Mesenchymal stem cell (in vitro differentiated cells and primary cell): Measurements from ENCODE around the gene BLVRA.
"Not testable (repeated sequence)": the region's sequence is repeated elsewhere in the genome, so short reads cannot be mapped to it uniquely, and the experiment has no call there.

ENCODE experiments used
- DNase-seq: peaks from one replicate; pipeline ENCODE4 v3.0.0-alpha.2; 2013
- H2AFZ ChIP-seq: one replicate; pipeline ENCODE4 v1.6.1; 2013; ENCODE audit warnings: low read depth, mild to moderate bottlenecking, control low read depth, inconsistent platforms, low read length, moderate library complexity
- H2AK5ac ChIP-seq: 2 replicates; pipeline ENCODE4 v1.6.1; 2013; ENCODE audit warnings: low read length, moderate library complexity, mild to moderate bottlenecking, inconsistent platforms; ENCODE audit not compliant: severe bottlenecking
- H2BK120ac ChIP-seq: one replicate; pipeline ENCODE4 v1.6.1; 2013; ENCODE audit warnings: low read depth, mild to moderate bottlenecking, inconsistent platforms, low read length, moderate library complexity
- H2BK12ac ChIP-seq, 2 experiments: one replicate each; pipeline ENCODE4 v1.6.1; 2013; ENCODE audit warnings: inconsistent platforms in 2 of 2, low read length in 2 of 2, mild to moderate bottlenecking in 2 of 2, moderate library complexity in 2 of 2, control low read depth in 1 of 2
- H2BK15ac ChIP-seq: one replicate; pipeline ENCODE4 v1.6.1; 2013; ENCODE audit warnings: mild to moderate bottlenecking, low read depth, inconsistent platforms; ENCODE audit not compliant: poor library complexity, severe bottlenecking
- H2BK5ac ChIP-seq: 2 replicates; pipeline ENCODE4 v1.6.1; 2013; ENCODE audit warnings: low read depth, mild to moderate bottlenecking, low read length, control low read depth, inconsistent platforms; ENCODE audit not compliant: poor library complexity, severe bottlenecking
- H3K14ac ChIP-seq, 2 experiments: one replicate each; pipeline ENCODE4 v1.6.1; 2013; ENCODE audit warnings: inconsistent platforms in 2 of 2, low read length in 2 of 2, control low read depth in 1 of 2, mild to moderate bottlenecking in 1 of 2, moderate library complexity in 1 of 2
- H3K18ac ChIP-seq, 2 experiments: one replicate each; pipeline ENCODE4 v1.6.1; 2013; ENCODE audit warnings: inconsistent platforms in 2 of 2, low read length in 2 of 2, control low read depth in 1 of 2, low read depth in 1 of 2, mild to moderate bottlenecking in 1 of 2
- H3K23ac ChIP-seq, 2 experiments: one replicate each; pipeline ENCODE4 v1.6.1; 2013; ENCODE audit warnings: inconsistent platforms in 2 of 2, low read length in 2 of 2, mild to moderate bottlenecking in 2 of 2, moderate library complexity in 2 of 2, control low read depth in 1 of 2
- H3K27ac ChIP-seq: 2 replicates; pipeline ENCODE4 v1.5.1; 2013; ENCODE audit warnings: mild to moderate bottlenecking, moderate library complexity, low read length, control low read depth, inconsistent platforms; ENCODE audit not compliant: poor library complexity, severe bottlenecking
- H3K27me3 ChIP-seq, 2 experiments: 2 replicates each; pipeline versions ENCODE4 v1.6.1 to v1.7.0; 2013; ENCODE audit warnings: low read length in 2 of 2, mild to moderate bottlenecking in 2 of 2, moderate library complexity in 2 of 2, control low read depth in 1 of 2, inconsistent platforms in 1 of 2; ENCODE audit not compliant: control insufficient read depth in 1 of 2, insufficient read depth in 1 of 2
- H3K36me3 ChIP-seq, 2 experiments: 2 replicates each; pipeline versions ENCODE4 v1.6.1 to v1.7.0; 2013; ENCODE audit warnings: low read length in 2 of 2, control low read depth in 1 of 2, inconsistent platforms in 1 of 2, low read depth in 1 of 2, mild to moderate bottlenecking in 1 of 2; ENCODE audit not compliant: insufficient read depth in 2 of 2, control insufficient read depth in 1 of 2
- H3K4ac ChIP-seq, 2 experiments: one replicate each; pipeline ENCODE4 v1.6.1; 2013; ENCODE audit warnings: inconsistent platforms in 2 of 2, low read length in 2 of 2, mild to moderate bottlenecking in 2 of 2, moderate library complexity in 2 of 2, control low read depth in 1 of 2, low read depth in 1 of 2
- H3K4me1 ChIP-seq: 2 replicates; pipeline ENCODE4 v1.6.1; 2013; ENCODE audit warnings: low read depth, low read length, control low read depth; ENCODE audit not compliant: control insufficient read depth, insufficient read depth
- H3K4me2 ChIP-seq: 2 replicates; pipeline ENCODE4 v1.6.1; 2013; ENCODE audit warnings: low read length, mild to moderate bottlenecking, inconsistent platforms; ENCODE audit not compliant: poor library complexity, severe bottlenecking
- H3K4me3 ChIP-seq, 2 experiments: 2 replicates each; pipeline versions ENCODE4 v1.5.1 to v1.7.0; 2013; ENCODE audit warnings: low read length in 2 of 2, mild to moderate bottlenecking in 2 of 2, control low read depth in 1 of 2, low read depth in 1 of 2; ENCODE audit not compliant: insufficient read depth in 1 of 2
- H3K79me1 ChIP-seq: replicated peaks from 2 replicates; pipeline ENCODE4 v1.6.1; 2013; ENCODE audit warnings: mild to moderate bottlenecking, control low read depth, low read length, inconsistent platforms; ENCODE audit not compliant: poor library complexity, severe bottlenecking
- H3K9ac ChIP-seq: 2 replicates; pipeline ENCODE4 v1.7.0; 2013; ENCODE audit warnings: mild to moderate bottlenecking, low read length, moderate library complexity
- H3K9me3 ChIP-seq: 2 replicates; pipeline ENCODE4 v1.7.0; 2013; ENCODE audit warnings: mild to moderate bottlenecking, low read length; ENCODE audit not compliant: control insufficient read depth
- H4K8ac ChIP-seq: one replicate; pipeline ENCODE4 v1.6.1; 2013; ENCODE audit warnings: inconsistent platforms, mild to moderate bottlenecking, low read length, moderate library complexity
- H4K91ac ChIP-seq: one replicate; pipeline ENCODE4 v1.6.1; 2013; ENCODE audit warnings: mild to moderate bottlenecking, low read length, inconsistent platforms
- WGBS: methylation state at CpG from one replicate; pipeline ENCODE4 v1.1.7; 2013; ENCODE audit warnings: mixed read lengths; 5-methylcytosine and 5-hydroxymethylcytosine counted together

The BLVRA gene

GRCh38 chr7:43778293-43779044 is 20.0 kb downstream of the BLVRA start:
- not testable (repeated sequence) for H3K23ac ChIP-seq, H3K27me3 ChIP-seq, H3K4me3 ChIP-seq, H3K4me2 ChIP-seq, H2BK5ac ChIP-seq, H2AK5ac ChIP-seq, H3K4me1 ChIP-seq, H3K18ac ChIP-seq, H3K9me3 ChIP-seq, H2BK12ac ChIP-seq, H3K14ac ChIP-seq, H4K8ac ChIP-seq, H2BK120ac ChIP-seq, H3K9ac ChIP-seq, H3K4ac ChIP-seq, H2AFZ ChIP-seq, DNase-seq, H2BK15ac ChIP-seq, H3K27ac ChIP-seq, H4K91ac ChIP-seq
- WGBS, result 89% methylated on average over 12 of the region's 18 CpGs
- Histone ChIP-seq H3K79me1 (peaks cover 11% of the 10 kb centered on the region), H3K36me3 (peaks cover 10 to 12% of the 10 kb centered on the region in 2 experiments)

GRCh38 chr7:43779045-43779812 is 20.7 kb downstream of the BLVRA start:
- H3K36me3 ChIP-seq, result peaks cover 10 to 12% of the 10 kb centered on the region in 2 experiments
- H3K4me1 ChIP-seq, result no peaks in the 10 kb centered on the region
- H3K27ac ChIP-seq, result no peak overlapping the region
- H3K4me2 ChIP-seq, result no peak overlapping the region
- no peak overlapping the region for H3K9ac ChIP-seq
- H2BK15ac ChIP-seq, result no peak overlapping the region
- H2BK12ac ChIP-seq, result no peak overlapping the region
- H3K14ac ChIP-seq, result no peak overlapping the region
- H4K8ac ChIP-seq, result no peak overlapping the region
- no peak overlapping the region for H2AFZ ChIP-seq
- no peaks in the 10 kb centered on the region for H3K27me3 ChIP-seq
- no peak overlapping the region for H3K4ac ChIP-seq
- peaks cover 11% of the 10 kb centered on the region for H3K79me1 ChIP-seq
- no peak overlapping the region for H3K23ac ChIP-seq
- H2BK5ac ChIP-seq, result no peak overlapping the region
- no peak overlapping the region for H4K91ac ChIP-seq
- no peak overlapping the region for H2AK5ac ChIP-seq
- DNase-seq, result no peak
- H3K4me3 ChIP-seq, result no peak overlapping the region
- 96% methylated on average over 13 of the region's 14 CpGs for WGBS
- H2BK120ac ChIP-seq, result no peak overlapping the region
- no peaks in the 10 kb centered on the region for H3K9me3 ChIP-seq
- no peak overlapping the region for H3K18ac ChIP-seq

GRCh38 chr7:43781726-43782607 is 23.5 kb downstream of the BLVRA start:
- peak overlapping the region in 1 of 2 experiments; percentile 31 for H3K4me3 ChIP-seq
- no peak overlapping the region for H3K27ac ChIP-seq
- no peak overlapping the region for H3K23ac ChIP-seq
- peaks cover 6% of the 10 kb centered on the region for H3K4me1 ChIP-seq
- H2BK15ac ChIP-seq, result no peak overlapping the region
- peak overlapping the region; percentile 92 for H4K91ac ChIP-seq
- H3K14ac ChIP-seq, result no peak overlapping the region
- H3K9me3 ChIP-seq, result no peaks in the 10 kb centered on the region
- no peaks in the 10 kb centered on the region for H3K27me3 ChIP-seq
- no peak overlapping the region for H3K4me2 ChIP-seq
- peak; percentile 82 for DNase-seq
- no peak overlapping the region for H2BK5ac ChIP-seq
- peak overlapping the region; percentile 80 for H2BK120ac ChIP-seq
- H2AK5ac ChIP-seq, result no peak overlapping the region
- WGBS, result 77% methylated on average over 9 of the region's 10 CpGs
- H2BK12ac ChIP-seq, result peak overlapping the region; percentile 38 to 88
- H3K79me1 ChIP-seq, result peaks cover 11% of the 10 kb centered on the region
- H4K8ac ChIP-seq, result peak overlapping the region; percentile 81
- H3K18ac ChIP-seq, result peak overlapping the region; percentile 68 to 83
- H2AFZ ChIP-seq, result no peak overlapping the region
- H3K36me3 ChIP-seq, result peaks cover 10 to 12% of the 10 kb centered on the region in 2 experiments
- H3K9ac ChIP-seq, result peak overlapping the region; percentile 60
- peak overlapping the region; percentile 67 to 70 for H3K4ac ChIP-seq
